Endometrial microvascular endothelial cells (primary cell): Measurements from ENCODE around the gene SLC17A7. TPM values are rescaled to one million over a fixed set of nuclear protein-coding genes. Genes with fewer than 3 reads are reported as not detected.

Experiments used
- in situ Hi-C: cut with HindIII; loops from 2 replicates; pipeline ENCODE4 v1.10.0; 2017; ENCODE audit warnings: low sequenced_read_pairs, low pct_unique_long_range_greater_than_20kb; ENCODE audit errors: inconsistent ontology term
- total RNA-seq: library from RNA; depleted of rRNA; stranded (reverse); fragments of >200 nt; gene quantifications from one replicate; pipeline ENCODE4 v1.2.3, GENCODE V29; 2015; ENCODE audit errors: inconsistent ontology term

The SLC17A7 gene
- not detected for total RNA-seq

GRCh38 chr19:49441210-49441959 lies at the start of gene SLC17A7:
TSS of gene SLC17A7 (minus strand) at chr19:49441527. CDS start at chr19:49441379, 148 bp downstream.
- in situ Hi-C loops = no loop called here

GRCh38 chr19:49490287-49491029 lies 49.1 kb upstream of the SLC17A7 start:
- in situ Hi-C loops = no loop called here

- in situ Hi-C loops = no loop called here
These were observed 48.4 kb upstream of the SLC17A7 start for GRCh38 chr19:49489601-49490167.

- in situ Hi-C loops = no loop called here
These were observed 47.7 kb upstream of the SLC17A7 start for GRCh38 chr19:49488863-49489537.

GRCh38 chr19:49488046-49488862 lies 46.9 kb upstream of the SLC17A7 start:
- in situ Hi-C loops = no loop called here

- in situ Hi-C loops = no loop called here
These were observed 46.1 kb upstream of the SLC17A7 start, which contains the start of gene RPL13A for GRCh38 chr19:49487277-49488045. TSS of gene RPL13A (plus strand) at chr19:49487608. CDS start at chr19:49487630, 22 bp downstream.

GRCh38 chr19:49486710-49487276 lies 45.5 kb upstream of the SLC17A7 start:
- in situ Hi-C loops = no loop called here

- in situ Hi-C loops = no loop called here
These were observed 44.9 kb upstream of the SLC17A7 start for GRCh38 chr19:49486232-49486631.

GRCh38 chr19:49481020-49481683 lies 39.8 kb upstream of the SLC17A7 start:
- in situ Hi-C loops = no loop called here

GRCh38 chr19:49479975-49480628 lies 38.8 kb upstream of the SLC17A7 start:
- in situ Hi-C loops = no loop called here

- in situ Hi-C loops = no loop called here
These were observed 34.9 kb upstream of the SLC17A7 start for GRCh38 chr19:49475995-49476880.

GRCh38 chr19:49475191-49475917 lies 34.0 kb upstream of the SLC17A7 start:
- in situ Hi-C loops = no loop called here

GRCh38 chr19:49474542-49474924 lies 33.2 kb upstream of the SLC17A7 start:
- in situ Hi-C loops = no loop called here

GRCh38 chr19:49473868-49474541 lies 32.7 kb upstream of the SLC17A7 start, which contains the start of gene FLT3LG:
TSS of gene FLT3LG (plus strand) at chr19:49474215. CDS start at chr19:49474640, 425 bp downstream.
- in situ Hi-C loops = no loop called here
